Mesodermal cell (in vitro differentiated cells): ENCODE results near the gene CCDC171.
"Not testable (repeated sequence)": the region's sequence is repeated elsewhere in the genome, so short reads cannot be mapped to it uniquely, and the experiment has no call there.

Experiments used
- H3K27ac ChIP-seq: 2 replicates; pipeline ENCODE4 v1.7.0; 2013; ENCODE audit warnings: mild to moderate bottlenecking, low read depth, low read length, moderate library complexity; ENCODE audit not compliant: severe bottlenecking
- H3K36me3 ChIP-seq: 2 replicates; pipeline ENCODE4 v1.7.1; 2013; ENCODE audit warnings: mild to moderate bottlenecking, low read length, moderate library complexity; ENCODE audit not compliant: control insufficient read depth, insufficient read depth
- H3K4me1 ChIP-seq: one replicate; pipeline ENCODE4 v1.7.1; 2013; ENCODE audit warnings: mild to moderate bottlenecking, low read length; ENCODE audit not compliant: insufficient read depth, control insufficient read depth, poor library complexity, severe bottlenecking
- H3K4me3 ChIP-seq: 2 replicates; pipeline ENCODE4 v1.7.0; 2013; ENCODE audit warnings: low read length, control low read depth, mild to moderate bottlenecking; ENCODE audit not compliant: insufficient read depth, poor library complexity, severe bottlenecking; ENCODE audit errors: extremely low read depth
- H3K9me3 ChIP-seq: 2 replicates; pipeline ENCODE4 v1.7.1; 2013; ENCODE audit warnings: mild to moderate bottlenecking, low read length, moderate library complexity; ENCODE audit not compliant: control insufficient read depth
- WGBS, 2 experiments: methylation state at CpG; one replicate each; pipeline ENCODE4 v1.1.5; 2013; ENCODE audit warnings: missing lambda C conversion rate in 2 of 2; ENCODE audit not compliant: insufficient coverage in 2 of 2; 5-methylcytosine and 5-hydroxymethylcytosine counted together

CCDC171 gene

DNA sequence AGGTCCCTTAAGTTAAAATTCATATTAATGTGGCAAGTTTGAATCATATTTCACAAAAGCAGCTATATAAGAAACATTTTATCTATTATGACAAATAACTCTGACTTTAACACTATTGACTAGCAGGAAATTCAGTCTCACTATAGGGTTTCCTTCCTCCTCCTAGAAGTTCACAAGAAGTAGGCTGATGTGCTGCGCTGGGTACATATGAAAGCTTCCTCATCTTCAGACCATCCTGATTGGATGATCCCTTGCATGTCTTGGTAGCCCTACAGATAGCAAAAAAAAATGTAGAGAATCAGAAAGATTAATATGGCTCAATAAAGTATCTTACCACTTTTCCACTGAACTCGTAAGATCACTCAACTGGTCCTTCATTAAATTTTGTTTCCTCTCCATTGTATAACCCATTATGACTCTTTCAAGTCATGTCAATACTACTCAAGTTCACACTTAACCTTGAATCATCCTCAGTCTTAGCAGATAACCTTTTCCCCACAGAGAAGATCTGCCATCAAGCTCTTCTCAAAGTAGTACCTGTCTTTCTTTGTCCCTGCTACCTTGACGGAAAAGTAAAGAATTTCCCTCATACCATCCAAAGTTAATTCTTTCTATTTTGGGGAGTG is 30.6 kb upstream of the CCDC171 start:
- Histone ChIP-seq H3K4me1 (no peaks in the 10 kb centered on the region), H3K27ac (no peak overlapping the region), H3K36me3 (no peaks in the 10 kb centered on the region), H3K4me3 (no peak overlapping the region), H3K9me3 (no peaks in the 10 kb centered on the region)
- 89 to 92% methylated on average over 1 to 2 of the region's 3 CpGs for WGBS, 2 experiments

DNA sequence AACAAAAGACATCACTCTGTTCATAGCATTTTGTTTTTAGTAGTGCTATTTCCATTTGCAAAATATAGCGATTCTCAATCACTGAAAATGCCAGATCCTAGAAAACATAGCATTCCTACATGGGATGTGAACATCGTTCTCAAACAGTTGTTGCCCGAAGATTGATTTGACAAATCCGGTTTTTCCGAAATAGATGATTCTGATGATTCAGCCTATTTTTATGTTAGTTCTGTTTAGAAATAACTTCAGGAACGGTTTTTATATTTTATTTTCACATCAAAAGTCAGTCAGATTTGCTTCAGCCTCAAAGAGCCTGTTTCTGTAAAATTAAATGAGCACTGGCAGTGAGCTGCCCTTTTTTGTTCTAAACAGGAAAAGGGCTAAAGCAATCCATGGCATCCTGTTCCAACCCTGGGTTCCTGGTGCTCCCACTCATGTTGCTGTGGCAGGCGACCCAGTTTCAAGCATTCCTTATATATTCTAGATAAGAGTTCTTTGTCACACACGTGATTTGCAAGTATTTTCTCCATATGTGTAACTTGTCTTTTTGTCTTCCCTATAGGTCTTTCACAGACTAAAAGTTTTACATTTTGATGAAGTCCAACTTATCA is 27.9 kb upstream of the CCDC171 start:
- H3K27ac ChIP-seq, result no peak overlapping the region
- no peaks in the 10 kb centered on the region for H3K9me3 ChIP-seq
- no peak overlapping the region for H3K4me3 ChIP-seq
- no peaks in the 10 kb centered on the region for H3K36me3 ChIP-seq
- H3K4me1 ChIP-seq, result no peaks in the 10 kb centered on the region
- 67 to 100% methylated on average over 1 to 2 of the region's 8 CpGs for WGBS, 2 experiments

DNA sequence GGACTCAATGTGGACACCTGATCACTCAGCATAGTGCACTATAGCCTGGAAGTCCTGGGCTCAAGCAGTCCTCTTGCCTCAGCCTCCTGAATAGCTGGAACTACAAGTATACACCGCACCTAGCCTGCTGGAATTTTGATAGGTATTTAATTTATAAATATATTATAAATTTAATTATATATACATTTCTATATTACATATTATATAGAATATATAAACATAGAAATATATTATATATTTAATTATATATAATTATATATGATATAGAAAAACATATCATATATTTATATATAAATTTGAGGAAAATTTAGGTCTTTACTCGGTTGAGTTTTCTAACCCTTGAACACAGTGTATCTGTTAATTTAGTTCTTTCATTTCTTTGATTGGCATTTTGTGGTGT is 26.9 kb upstream of the CCDC171 start:
- Histone ChIP-seq H3K4me1 (no peaks in the 10 kb centered on the region), H3K9me3 (no peaks in the 10 kb centered on the region), H3K36me3 (no peaks in the 10 kb centered on the region), H3K27ac (no peak overlapping the region), H3K4me3 (no peak overlapping the region)
- WGBS, 2 experiments, result no CpG with 5 or more reads among the region's 2 CpGs

DNA sequence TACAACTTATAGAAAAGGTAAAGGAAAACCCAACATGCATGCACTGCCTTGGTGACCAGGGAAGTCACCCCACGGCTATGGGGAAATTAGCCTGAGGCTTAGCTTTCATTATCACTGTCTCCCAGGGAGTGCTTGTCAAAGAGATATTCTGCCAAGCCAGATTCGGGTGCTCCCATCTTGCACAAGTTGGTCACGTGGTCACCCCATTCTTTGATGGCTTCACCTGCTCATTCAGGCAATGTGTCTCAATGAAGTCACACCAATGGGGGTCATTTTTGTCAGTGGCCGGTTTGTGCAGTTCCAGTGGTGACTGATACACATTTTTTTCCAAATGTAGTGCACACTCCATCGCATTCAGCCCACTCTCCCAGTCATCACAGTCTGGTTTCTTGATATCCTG is 25.8 kb upstream of the CCDC171 start:
- H3K4me3 ChIP-seq, H3K9me3 ChIP-seq, H3K27ac ChIP-seq, H3K36me3 ChIP-seq, H3K4me1 ChIP-seq: not testable (repeated sequence)
- WGBS, 2 experiments, result 90 to 94% methylated on average over 4 to 5 of the region's 5 CpGs

DNA sequence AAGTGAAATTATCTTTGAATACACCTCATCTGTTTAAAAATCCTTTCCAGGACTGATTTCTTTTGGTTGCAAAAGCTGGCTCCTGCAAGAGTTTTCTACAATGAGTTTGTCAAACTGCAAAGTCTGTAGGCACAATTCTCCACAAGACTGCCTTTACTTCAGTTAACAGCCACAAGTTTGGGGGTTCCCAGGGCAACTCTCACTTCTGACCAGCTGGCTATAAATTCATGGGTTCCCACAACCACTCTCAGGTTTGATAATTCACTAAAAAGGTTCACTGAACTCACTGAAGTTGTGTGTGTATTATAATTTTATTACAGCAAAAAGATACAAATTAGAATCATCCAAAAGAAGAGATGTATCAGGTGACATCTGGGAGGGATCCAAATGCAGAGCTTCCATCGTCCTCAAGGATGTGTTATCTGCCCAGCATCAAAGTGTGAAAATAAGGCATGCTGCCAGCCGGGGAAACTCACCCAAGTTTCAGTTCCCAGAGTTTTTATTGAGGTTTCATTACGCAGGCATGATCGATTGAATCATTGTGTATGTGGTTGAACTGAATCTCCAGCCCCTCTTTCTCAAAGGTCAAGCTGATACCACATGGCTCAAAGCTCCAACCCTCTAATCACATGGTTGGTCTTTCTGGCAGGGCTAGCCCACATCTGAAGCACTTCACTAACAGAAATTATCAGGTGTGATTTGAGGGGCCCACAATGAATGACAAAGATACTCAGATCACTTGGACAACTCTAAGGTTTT is 23.1 kb upstream of the CCDC171 start:
- no peak overlapping the region for H3K4me3 ChIP-seq
- WGBS, 2 experiments, result 78 to 94% methylated on average over 4 of the region's 4 CpGs
- no peak overlapping the region for H3K27ac ChIP-seq
- H3K36me3 ChIP-seq, result no peaks in the 10 kb centered on the region
- no peaks in the 10 kb centered on the region for H3K4me1 ChIP-seq
- H3K9me3 ChIP-seq, result no peaks in the 10 kb centered on the region

DNA sequence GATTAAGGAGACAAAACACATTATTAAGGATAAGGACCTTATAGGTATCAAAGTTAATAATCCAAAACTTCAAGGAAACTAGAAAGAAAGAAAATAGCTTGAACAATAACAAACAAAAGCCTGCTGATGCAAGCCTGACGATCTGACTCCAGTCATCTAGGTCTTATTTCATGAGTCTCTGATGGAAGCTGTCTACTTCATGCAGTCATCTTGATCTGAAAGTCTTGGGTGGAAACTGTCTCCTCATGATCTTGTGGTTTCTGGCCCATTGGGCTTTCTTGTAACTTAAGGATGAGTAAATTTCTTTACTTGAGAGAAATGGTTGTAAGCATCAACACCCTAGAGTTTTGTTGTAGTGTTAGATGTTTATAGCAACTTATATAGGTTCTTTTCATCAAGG is 21.5 kb upstream of the CCDC171 start:
- WGBS, 2 experiments, result 71% methylated on average over 1 of the region's 1 CpG; no CpG with 5 or more reads in 1 of the 2 experiments
- Histone ChIP-seq H3K4me1 (no peaks in the 10 kb centered on the region), H3K27ac (no peak overlapping the region), H3K4me3 (no peak overlapping the region), H3K9me3 (no peaks in the 10 kb centered on the region), H3K36me3 (no peaks in the 10 kb centered on the region)

DNA sequence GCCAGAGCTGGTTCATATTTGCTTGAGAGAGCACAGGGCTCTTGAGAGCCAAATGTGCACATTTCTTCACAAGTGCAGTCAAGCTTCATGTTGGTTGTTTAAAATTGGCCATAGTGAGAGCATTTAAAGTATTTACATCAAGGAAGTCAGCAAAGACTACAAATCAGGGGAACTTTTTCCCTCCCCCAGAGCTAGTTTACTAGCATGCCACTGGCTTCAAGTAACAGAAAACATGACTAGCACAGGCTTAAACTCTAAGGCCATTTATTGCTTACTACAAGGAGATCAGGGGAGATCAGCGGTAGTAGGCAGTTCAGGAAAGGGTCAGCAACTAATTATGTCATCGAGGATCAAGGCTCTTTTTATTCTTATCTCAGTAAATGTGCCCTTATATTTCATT is 11.0 kb upstream of the CCDC171 start:
- no peak overlapping the region for H3K27ac ChIP-seq
- 78 to 81% methylated on average over 1 to 2 of the region's 2 CpGs for WGBS, 2 experiments
- no peaks in the 10 kb centered on the region for H3K36me3 ChIP-seq
- no peak overlapping the region for H3K4me3 ChIP-seq
- H3K9me3 ChIP-seq, result no peaks in the 10 kb centered on the region
- peaks cover 2% of the 10 kb centered on the region for H3K4me1 ChIP-seq

DNA sequence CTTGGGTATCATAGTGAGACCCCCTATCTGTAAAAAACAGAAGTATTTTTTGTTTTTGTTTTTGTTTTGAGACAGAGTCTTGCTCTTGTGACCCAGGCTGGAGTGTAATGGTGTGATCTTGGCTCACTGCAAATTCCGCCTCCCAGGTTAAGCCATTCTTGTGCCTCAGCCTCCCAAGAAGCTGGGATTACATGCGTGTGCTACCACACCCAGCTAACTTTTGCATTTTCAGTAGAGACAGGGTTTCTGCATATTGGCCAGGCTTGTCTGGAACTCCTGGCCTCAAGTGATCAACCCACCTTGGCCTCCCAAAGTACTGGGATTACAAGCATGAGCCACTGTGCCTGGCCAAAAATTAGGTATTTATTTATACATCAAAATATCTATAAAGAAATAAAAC is 10.2 kb upstream of the CCDC171 start:
- 83 to 92% methylated on average over 2 of the region's 2 CpGs for WGBS, 2 experiments
- Histone ChIP-seq H3K27ac (no peak overlapping the region), H3K9me3 (no peaks in the 10 kb centered on the region), H3K36me3 (no peaks in the 10 kb centered on the region), H3K4me1 (peaks cover 2% of the 10 kb centered on the region), H3K4me3 (no peak overlapping the region)

DNA sequence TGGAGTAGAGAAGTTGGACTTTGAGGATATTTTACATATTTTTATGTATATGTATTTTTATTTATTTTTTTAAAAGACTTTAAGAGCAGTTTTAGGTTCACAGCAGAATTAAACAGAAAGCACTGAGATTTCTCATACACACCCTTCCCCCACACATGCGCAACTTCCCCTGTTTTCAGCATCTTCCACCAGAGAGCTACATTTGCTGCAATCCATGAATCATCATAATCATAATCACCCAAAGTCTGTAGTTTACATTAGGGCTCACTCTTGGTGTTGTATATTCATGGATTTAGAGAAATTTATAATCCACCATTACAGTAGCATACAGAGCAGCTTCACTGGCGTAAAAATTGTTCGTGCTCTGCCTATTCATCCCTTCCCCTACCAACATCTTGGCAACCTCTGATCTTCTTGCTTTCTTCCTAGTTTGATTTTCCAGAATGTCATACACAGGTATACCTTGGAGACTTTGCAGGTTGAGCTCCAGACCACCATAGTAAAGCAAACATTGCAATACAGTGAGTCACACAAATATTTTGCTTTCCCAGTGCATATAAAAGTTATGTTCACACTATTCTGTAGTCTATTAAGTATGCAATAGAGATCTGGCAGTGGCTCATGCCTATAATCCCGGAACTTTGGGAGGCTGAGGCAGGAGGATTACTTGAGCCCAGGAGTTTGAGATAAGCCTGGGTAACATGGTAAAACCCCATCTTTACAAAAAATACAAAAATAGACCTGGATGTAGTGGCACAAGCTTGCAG is 9.6 kb upstream of the CCDC171 start:
- no peak overlapping the region for H3K4me3 ChIP-seq
- H3K4me1 ChIP-seq, result peaks cover 2% of the 10 kb centered on the region
- H3K36me3 ChIP-seq, result no peaks in the 10 kb centered on the region
- 95 to 97% methylated on average over 3 of the region's 4 CpGs for WGBS, 2 experiments
- no peak overlapping the region for H3K27ac ChIP-seq
- no peaks in the 10 kb centered on the region for H3K9me3 ChIP-seq

DNA sequence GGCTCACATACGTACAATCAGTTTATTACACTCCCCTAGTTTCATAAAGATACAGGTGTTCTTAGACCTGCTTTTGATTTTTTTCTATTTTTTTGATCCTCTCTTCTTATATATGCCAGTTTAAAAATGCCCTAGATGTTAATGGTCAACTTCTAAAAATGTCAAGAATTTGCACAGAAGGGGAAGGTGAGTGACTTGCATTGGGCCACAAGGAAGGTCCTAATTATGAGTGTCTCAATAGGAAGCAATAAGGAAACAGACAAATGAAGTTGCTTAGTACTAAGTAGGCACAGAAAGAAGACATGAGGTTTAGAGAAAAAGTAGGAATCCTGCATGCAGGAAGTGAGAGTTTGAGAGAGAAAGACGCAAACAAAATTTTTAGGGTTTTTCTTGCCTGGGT is 3.2 kb upstream of the CCDC171 start:
- no peak overlapping the region for H3K4me3 ChIP-seq
- H3K27ac ChIP-seq, result no peak overlapping the region
- H3K36me3 ChIP-seq, result no peaks in the 10 kb centered on the region
- H3K9me3 ChIP-seq, result no peaks in the 10 kb centered on the region
- peaks cover 4% of the 10 kb centered on the region for H3K4me1 ChIP-seq
- 87 to 93% methylated on average over 1 to 2 of the region's 2 CpGs for WGBS, 2 experiments
